GM03348 (cell line): ENCODE measurements around the gene KDM2A.

Experiments
- DNase-seq: peaks from one replicate; pipeline ENCODE4 v3.0.0; 2012; ENCODE audit warnings: low spot score

KDM2A gene

DNA sequence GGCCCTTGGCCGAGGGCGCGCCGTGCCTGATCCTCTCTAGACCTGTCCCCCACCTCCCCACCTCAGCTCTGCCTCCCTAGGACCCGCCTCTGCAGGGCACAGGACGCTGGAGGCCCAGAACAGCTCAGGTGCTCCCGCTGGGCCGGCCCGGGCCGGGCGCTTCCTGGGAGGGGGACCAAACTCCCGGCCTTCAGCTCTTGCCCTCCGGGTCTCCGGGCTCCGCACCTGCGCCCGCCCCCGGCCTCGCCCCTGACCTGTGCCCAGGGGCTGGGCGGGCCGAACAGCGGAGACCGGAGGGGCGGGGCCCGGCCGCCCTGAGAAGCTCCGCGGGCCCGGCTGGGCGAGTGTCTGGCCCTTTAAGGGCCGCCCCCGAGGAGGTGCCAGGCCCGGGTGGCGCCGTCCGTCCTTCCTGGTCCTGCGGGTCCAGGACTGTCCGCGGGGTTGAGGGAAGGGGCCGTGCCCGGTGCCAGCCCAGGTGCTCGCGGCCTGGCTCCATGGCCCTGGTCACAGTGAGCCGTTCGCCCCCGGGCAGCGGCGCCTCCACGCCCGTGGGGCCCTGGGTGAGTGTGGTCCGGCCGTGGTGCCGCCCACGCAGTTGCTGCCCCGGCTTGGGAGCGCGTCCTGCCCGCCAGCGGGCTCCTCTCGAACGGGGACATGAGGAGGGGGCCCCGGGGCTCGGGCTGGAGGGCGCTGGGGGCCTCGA, 184.2 kb downstream of the KDM2A start, which contains the start of gene SSH3:
Gene SSH3, plus strand, starts transcription at position 399 of the 703 bp plus-strand sequence. Its CDS starts 96 bp downstream, at position 495.
- peak; percentile 91 for DNase-seq

DNA sequence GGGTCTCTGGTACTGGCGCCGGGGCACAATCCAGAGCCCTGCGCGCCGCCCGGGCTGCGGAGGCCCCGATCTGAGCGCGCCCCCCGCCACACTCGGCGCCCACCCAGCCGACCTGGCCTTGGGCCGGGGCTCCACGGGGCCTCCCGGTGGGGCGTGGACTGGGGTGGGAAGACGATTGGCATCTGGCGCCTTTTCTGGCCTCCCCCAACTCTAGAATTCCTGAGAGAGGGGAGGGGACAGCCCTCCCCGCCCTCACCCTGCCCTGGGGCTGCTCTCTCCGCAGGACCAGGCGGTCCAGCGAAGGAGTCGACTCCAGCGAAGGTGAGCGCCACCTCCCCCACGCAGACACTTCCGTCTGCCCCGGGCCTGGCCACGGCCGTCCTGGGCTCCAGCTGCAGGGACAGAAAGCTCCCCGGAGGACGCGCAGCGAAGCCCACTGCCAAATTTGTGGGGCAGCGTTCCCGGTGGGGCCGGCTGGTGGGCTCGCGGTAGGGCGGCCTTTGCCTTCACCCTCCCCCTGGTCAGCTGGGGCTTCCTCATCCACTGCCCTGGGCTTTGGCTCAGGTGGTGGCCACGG, 184.9 kb downstream of the KDM2A start:
- DNase-seq = peak; percentile 48

DNA sequence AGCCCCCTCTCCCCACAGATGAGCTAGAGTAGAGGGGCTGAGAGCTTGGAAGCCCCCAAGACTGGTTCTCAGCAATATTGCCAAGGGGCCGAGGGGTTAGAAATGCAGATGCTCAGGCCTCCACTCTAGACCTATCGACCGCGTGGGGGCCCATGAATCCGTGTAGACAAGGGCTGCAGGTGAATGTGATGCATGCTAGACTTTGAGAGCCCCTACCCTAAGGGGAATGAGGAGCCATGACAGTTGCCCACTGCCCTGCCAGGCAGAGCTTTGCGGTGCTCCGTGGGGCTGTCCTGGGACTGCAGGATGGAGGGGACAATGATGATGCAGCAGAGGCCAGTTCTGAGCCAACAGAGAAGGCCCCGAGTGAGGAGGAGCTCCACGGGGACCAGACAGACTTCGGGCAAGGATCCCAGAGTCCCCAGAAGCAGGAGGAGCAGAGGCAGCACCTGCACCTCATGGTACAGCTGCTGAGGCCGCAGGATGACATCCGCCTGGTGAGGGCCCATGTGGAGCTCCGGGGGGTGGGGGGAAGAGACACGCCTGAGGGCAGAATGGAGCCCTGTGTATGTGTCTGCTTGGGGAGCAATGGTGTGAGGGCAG, 185.5 kb downstream of the KDM2A start:
- DNase-seq = no peak

- no peak for DNase-seq
These were observed 187.9 kb downstream of the KDM2A start for GRCh38 chr11:67306769-67307544.

- DNase-seq = no peak
These were observed 188.5 kb downstream of the KDM2A start for GRCh38 chr11:67307545-67308001.
